ENCODE results near the gene PHLDB1.

PHLDB1 gene

GRCh38 chr11:118621784-118622375 lies 14.5 kb downstream of the PHLDB1 start:
- FAIRE-seq = no peak

GRCh38 chr11:118622376-118623268 lies 15.2 kb downstream of the PHLDB1 start:
- FAIRE-seq (no peak), DNase-seq (ENCODE audit: low spot score) (peak; percentile 69)

More at GRCh38 chr11:118621784-118622375, 14.5 kb downstream of the PHLDB1 start:
- DNase-seq (ENCODE audit: low spot score) = no peak

DNA sequence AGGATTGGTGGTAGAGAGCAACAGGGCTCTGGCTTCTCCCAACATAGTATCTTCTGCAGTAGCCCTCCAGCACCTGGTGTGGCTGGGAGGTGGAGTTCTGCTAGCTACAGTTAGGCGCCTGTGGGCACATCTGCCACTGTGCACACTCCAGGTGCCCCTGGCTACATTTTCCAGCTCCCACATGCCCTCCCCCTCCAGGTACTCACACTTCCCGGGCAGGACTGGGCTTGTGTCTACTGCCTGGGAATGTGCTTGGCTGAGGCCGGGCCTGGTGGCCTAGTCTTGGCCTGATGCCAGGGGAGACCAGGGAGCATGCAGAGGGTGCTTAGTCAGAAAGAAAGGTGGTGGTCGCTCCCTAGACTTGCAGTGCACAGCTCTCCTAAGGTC lies 15.8 kb downstream of the PHLDB1 start:
- peak; percentile 57 for DNase-seq (ENCODE audit: low spot score)
- no peak for FAIRE-seq

DNA sequence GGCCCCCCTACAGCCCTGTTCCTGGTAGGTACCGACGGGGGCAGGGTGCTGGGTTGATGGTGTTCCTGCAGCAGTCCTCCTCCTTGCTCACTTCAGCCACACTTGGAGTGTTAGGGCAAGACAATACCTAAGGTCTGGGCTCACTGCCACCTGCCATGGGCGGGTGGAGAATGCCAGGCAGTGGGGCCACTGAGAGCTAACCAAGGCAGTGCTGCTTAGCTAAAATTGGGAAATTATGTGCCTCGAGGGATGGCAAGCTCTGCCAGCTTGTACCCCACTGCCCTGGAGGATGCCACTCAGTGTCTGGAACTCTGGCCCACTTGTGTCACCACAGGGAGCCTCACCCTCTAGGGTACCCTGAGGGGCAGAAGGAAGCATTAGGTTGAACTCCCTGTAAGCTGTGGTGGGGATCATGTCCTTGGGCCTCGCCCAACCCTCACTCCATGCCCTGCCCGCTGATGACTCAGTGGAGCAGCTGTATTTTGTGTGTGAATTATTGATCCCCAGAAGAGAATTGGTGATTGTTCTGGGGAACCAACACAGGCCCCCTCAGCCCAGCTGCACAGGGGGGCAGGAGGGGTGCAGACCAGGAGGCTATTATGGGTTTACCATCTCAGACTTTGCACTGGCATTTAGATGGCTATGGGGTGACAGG lies 17.7 kb downstream of the PHLDB1 start:
- FAIRE-seq (no peak), DNase-seq (ENCODE audit: low spot score) (no peak)

DNA sequence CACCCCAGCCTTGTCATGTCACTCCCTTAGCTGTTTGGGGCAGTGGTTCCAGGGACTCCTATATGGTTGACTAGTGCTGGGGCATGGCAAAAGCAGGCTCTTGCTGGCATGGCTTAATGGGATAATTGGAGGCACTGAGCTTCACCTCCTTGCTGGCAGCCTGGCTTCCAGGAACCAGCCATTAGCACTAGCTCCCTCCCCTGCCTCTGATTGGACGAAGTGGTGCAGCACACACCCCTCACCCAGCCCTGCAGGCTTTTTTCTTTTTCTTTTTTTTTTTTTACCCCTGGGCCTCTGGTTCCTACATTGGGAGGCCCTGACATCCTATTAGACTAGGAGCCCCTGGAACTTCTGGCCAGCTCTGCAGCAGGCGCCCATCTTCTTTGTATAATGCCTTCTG lies 18.6 kb downstream of the PHLDB1 start:
- DNase-seq (ENCODE audit: low spot score) (no peak), FAIRE-seq (no peak)

DNA sequence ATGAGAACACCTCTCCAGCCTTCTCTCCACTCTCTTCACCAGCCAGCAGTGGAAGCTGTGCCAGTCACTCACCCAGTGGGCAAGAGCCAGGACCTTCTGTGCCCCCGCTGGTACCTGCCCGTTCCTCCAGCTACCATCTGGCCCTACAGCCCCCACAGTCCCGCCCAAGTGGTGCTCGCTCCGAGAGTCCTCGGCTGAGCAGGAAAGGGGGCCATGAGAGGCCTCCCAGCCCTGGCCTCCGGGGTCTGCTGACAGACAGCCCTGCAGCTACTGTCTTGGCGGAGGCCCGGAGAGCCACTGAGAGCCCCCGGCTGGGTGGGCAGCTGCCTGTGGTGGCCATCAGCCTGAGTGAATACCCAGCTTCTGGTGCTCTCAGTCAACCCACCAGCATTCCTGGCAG lies 20.2 kb downstream of the PHLDB1 start:
- DNase-seq (ENCODE audit: low spot score) (no peak), FAIRE-seq (no peak)

DNA sequence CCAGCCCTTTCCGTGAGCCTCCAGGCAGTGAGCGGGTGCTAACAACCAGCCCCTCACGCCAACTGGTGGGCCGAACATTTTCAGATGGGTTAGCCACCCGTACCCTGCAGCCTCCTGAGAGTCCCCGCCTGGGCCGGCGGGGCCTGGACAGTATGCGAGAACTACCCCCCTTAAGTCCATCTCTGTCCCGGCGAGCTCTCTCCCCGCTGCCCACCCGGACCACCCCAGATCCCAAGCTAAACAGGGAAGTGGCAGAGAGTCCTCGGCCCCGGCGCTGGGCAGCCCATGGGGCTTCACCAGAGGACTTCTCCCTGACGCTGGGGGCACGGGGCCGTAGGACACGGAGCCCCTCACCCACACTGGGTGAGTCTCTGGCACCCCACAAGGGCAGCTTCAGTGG lies 20.6 kb downstream of the PHLDB1 start:
- DNase-seq (ENCODE audit: low spot score) (no peak), FAIRE-seq (no peak)

- no peak for FAIRE-seq
- no peak for DNase-seq (ENCODE audit: low spot score)
These were observed 21.0 kb downstream of the PHLDB1 start for GRCh38 chr11:118628432-118628831.

DNA sequence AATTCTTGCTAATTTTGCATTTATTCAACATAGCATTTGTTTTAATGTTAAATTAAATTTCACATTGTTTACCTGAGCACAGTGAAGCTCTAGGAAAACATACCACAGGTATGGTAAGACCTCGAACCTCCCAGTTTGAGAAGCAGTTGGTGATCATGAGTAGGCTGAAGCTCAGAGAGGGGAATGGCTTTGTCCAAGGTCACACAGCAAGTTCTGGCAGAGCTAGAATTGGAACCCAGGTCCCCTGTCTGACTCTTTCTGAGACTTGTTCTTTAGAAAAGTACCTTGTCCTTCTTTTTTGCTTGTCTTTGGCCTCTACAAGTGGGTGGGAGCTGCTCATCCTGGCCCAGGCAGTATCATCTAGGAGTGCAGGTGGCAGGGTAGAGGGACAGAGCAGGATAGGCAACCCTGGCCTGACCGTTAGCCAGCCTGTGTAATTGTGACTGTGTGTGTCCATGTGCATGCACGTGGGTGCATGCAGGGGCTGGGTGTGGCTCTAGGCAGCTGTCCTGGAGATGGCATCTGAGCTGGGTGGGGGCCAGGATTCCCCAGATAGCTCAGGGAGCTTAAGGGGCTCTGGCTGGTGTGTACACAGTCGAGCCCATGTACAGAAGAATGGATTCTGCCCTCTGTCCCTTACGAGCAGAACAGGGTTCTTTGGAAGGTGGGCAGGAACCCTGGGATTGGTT lies 21.6 kb downstream of the PHLDB1 start:
- DNase-seq (ENCODE audit: low spot score) (no peak), FAIRE-seq (no peak)

DNA sequence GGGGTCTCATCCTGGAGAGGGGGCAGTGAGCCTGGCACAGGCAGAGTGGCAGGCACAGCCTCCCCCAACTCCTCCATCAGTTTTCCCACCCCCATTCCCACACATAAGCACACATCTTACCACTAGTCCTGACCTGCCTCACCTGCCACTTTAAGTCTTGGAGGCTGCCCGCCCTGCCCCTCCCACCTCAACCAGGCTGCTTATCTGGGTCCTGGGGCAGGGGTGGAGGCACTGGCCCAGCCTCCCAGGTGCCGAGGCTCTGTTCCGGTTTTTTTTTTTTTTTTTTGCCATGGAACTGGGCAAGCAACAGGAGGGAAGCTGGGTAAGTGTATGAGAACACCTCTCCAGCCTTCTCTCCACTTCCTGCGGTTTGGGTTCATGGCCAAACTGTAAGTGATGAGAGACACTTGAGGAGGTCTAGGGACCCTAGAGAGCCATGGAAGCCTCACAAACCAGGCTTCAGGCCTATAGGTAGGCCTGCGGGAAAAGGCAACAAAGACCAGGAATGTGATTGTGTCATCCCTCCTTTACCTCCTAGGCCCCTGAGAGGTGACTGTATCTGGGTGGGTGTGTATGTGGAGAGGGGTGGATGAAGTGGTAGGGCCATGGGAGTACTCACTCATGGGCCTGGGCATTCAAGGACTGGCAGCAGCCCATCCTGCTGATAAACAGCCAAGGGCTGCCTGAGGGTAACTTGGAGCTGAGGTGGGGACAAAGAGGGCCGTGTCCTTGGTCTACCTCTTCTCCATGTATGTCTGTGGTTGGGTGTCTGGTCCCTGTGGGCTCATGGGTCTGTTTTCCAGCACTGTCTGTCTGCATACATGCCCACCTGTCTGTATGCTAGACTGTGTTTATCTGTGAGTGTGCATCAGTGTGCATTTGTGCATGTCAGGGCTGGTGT lies 22.6 kb downstream of the PHLDB1 start:
- DNase-seq (ENCODE audit: low spot score) = no peak
- FAIRE-seq = no peak

- DNase-seq (ENCODE audit: low spot score) (no peak), FAIRE-seq (no peak)
These were observed 23.9 kb downstream of the PHLDB1 start for GRCh38 chr11:118631142-118631909.

- no peak for FAIRE-seq
- DNase-seq (ENCODE audit: low spot score) = no peak
These were observed 25.3 kb downstream of the PHLDB1 start for GRCh38 chr11:118632577-118633318.

DNA sequence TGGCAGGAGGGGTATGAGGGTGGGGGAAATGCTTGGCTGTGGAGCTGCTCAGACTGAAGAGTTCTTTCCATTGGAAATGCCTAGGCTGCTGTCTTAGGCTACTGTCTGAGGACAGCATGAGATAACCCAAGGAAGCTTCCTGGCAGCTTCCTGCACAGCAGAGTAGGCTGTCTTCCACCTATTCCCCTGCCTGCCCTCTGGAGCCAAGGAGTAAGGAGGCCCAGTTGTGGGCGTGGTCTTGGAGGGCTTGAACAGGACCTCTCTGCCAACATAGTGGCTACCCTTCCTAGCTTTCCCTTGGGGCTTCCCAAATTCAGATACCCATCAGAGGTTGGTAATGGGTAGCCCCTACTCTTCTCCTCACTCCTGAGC lies 25.9 kb downstream of the PHLDB1 start:
- FAIRE-seq = no peak
- DNase-seq (ENCODE audit: low spot score) = no peak

DNA sequence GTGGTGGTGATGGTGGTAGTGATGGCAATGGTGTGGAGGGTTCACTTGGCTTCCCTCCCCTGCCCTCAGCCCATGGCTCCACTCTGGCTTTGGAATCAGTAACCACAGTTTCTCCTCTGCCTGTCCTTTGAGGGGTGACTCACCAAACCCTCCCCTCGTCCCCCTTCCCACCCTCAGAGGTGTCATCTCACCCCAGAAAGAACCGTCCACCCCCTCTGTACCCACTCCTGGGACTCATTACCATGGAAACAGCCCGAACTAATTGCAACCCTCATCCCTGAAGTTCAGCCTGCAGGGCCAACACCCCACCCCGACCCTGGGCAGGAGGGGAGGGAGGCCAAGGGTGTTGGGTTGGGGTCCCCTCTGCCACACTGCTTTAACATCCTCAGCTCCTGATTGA lies 26.6 kb downstream of the PHLDB1 start:
- DNase-seq (ENCODE audit: low spot score) (no peak), FAIRE-seq (no peak)

- FAIRE-seq (no peak), DNase-seq (ENCODE audit: low spot score) (no peak)
These were observed 27.2 kb downstream of the PHLDB1 start for GRCh38 chr11:118634431-118635236.

GRCh38 chr11:118635237-118635591 lies 27.8 kb downstream of the PHLDB1 start:
- no peak for FAIRE-seq

GRCh38 chr11:118635642-118636041 lies 28.2 kb downstream of the PHLDB1 start:
- DNase-seq (ENCODE audit: low spot score) = no peak
- no peak for FAIRE-seq

More at GRCh38 chr11:118635237-118635591, 27.8 kb downstream of the PHLDB1 start:
- no peak for DNase-seq (ENCODE audit: low spot score)

GRCh38 chr11:118636569-118637290 lies 29.3 kb downstream of the PHLDB1 start:
- no peak for DNase-seq (ENCODE audit: low spot score)
- FAIRE-seq = no peak

Measured in urothelium cell line (cell line).